DMS114 treated with DMSO at 0.1 percent for 48 hours (cell line): ENCODE results near the gene SIRT3.

ENCODE experiments used
- DNase-seq: peaks from one replicate; lab custom pipeline; 2025; ENCODE audit not compliant: unreplicated experiment; lab: John Stamatoyannopoulos, UW

The SIRT3 gene

DNA sequence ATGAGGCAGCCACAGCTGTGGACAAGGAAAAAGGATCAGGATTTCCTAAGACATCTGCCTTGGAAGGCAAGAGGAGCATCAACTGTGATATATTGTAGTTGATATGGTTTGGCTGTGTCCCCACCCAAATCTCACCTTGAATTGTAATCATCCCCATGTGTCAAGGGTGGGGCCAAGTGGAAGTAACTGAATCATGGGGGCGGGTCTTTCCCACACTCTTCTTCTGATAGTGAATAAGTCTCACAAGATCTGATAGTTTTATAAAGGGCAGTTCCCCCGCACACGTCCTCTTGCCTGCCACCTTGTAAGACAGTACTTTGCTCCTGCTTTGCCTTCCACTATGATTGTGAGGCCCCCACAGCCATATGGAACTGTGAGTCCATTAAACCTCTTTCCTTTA, 18.4 kb downstream of the SIRT3 start:
- no peak for DNase-seq

DNA sequence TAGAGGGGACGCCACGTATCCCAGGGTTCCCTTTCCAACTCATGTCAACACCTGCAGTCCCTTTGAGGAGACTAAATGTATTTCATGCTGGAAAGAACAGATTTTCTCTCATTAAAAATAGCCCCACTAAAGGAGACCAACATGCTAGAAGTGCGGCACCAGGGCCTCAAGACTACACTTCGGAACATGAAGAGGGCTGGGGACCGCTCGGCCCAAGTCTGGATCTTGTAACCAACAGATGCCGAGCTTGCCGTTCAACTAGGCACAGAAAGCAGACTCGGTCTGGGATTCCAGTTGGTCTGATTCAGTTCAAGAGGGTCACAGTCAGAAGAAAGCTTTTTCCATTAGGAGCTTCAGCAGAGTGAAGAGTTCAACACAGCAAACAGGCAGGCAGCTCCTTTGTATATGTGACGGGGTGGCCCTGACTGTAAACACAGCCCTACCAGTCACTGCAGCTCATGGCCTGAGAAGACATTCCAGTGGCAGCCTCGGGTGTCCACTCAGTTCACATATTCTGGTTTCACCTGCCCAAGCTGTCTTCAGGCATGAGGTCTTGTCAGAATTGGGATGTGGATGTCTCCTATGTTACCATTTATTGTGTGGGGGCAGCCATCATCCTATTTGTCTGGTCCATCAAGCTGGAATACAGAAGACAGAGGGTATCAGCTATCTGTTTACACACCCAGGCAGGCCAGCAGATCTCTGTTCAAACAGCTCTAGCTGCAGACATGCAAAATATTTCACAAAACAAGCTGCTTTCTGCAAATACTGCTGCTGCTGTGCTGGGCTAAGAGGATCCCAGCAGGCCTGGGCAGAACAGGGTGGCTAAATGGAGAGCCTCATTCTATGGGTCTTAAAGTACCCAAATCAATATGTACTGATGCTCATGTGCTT, 19.8 kb downstream of the SIRT3 start:
- DNase-seq = no peak

DNA sequence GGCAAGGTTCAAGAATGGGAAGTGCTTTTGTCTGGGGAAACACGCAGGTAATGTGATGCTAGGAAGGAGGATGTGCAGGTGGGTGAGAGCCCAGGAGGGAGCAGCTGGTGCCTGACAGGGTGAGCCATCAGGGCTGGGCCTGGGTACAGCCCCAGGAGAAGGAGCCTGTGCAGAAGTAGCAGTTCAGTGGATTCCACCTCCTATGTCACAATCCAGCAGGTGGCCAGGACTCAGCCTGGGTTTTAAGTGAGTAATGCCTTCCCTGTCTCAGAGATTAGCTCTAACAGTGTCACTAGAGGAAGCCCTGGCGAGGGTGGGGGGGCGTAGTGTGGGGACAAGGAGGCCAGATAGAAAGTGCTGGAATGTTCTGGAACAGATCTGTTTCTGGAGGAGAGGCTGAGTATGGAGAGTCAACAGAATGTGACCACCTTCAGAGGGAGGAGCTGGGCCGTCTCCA, 20.5 kb downstream of the SIRT3 start:
- DNase-seq = no peak

DNA sequence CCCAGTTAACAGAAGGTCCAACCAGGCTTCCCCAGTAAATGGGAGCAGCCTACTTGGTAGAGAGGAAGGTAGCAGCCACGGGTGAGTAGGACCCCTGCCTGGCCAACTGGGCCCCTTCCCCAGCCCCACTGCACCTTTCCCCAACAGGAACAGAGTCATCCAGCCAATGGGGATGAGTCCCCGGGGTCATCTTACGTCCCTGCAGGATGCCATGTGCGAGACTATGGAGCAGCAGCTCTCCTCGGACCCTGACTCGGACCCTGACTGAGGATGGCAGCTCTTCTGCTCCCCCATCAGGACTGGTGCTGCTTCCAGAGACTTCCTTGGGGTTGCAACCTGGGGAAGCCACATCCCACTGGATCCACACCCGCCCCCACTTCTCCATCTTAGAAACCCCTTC, 22.1 kb downstream of the SIRT3 start:
- DNase-seq = no peak

DNA sequence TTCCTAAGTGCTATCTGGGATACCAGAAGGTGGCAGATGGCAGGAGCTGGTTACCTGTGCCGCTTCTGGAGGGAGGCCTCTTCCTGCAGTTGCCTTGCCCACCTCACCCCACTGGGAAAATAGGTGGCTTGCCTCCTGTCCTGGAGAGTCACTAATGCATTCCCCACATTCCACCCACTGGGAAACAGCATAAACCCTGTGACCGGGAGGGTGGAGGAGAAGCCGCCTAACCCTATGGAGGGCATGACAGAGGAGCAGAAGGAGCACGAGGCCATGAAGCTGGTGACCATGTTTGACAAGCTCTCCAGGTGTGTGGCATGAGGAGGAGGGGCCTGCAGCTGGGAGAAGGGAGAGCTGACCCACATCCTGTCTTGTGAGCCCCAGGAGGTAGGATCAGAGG, 23.0 kb downstream of the SIRT3 start:
- DNase-seq = no peak

DNA sequence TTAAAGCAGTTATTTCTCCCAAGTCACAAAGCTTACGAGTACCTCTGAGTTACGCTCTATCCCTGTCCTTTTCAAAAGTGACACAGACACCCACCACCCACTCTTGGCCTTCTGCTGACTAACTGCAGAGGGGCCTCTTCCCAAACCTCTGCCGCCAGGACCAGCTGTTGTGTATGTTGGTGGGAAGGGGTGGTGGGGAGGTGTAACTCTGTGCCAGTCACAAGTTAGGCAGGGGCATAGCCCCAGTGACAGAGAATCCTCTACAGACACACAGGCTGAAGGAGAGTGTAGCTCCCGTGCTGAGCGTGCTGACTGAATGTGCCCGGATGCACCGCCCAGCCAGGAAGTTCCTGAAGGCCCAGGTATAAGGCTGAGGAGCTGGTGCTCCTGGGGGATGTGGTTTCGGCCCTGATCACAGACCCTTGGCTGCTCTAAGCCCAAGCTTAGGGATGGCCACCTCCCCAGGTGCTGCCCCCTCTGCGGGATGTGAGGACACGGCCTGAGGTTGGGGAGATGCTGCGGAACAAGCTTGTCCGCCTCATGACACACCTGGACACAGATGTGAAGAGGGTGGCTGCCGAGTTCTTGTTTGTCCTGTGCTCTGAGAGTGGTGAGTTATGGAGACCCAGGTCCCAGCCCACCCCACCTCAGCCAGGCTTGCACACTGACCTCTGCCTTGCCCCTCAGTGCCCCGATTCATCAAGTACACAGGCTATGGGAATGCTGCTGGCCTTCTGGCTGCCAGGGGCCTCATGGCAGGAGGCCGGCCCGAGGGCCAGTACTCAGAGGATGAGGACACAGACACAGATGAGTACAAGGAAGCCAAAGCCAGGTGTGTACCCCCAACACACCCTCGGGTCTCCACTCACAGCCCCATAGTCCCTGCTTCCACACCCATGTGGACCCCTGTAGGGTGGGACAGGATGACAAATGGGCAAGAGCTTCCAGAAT, 23.7 kb downstream of the SIRT3 start:
- DNase-seq = no peak

DNA sequence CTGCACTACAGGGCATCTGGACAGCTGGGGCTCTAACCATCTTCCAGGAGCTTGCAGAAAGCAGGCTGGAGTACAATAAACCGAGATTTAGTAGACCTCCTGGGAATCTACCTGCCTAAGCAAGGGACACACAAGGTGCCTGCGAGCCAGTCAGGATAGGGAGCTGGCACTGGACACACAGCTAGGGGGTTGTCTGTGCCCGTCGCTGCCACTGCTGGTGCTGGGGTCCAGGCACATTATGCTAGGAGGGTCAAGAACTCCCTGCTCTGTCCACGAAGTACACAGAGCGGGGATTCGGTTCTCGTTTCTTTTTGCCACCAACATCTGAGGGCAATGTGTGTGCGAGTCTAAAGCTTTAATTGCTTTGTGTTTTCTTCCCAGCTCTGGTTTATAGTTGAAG, 24.4 kb downstream of the SIRT3 start:
- no peak for DNase-seq

DNA sequence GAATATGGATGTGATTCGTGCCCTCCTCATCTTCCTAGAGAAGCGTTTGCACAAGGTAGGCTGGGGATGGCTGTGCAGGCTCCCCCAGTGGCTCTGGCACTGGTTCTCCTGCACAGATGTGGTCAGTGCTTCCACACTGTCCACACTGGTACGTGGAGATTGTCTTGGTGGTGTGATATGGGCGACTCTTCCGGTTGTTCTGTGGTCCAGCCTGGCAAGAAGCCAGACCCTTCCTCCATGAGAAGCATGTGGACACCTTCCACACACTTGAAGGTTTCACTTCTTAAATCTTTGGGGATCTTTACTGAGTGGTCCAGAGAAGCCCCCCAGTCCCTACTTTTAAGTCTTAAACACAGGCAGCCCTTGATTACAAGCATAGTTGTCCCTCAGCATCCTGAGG, 24.8 kb downstream of the SIRT3 start:
- no peak for DNase-seq

DNA sequence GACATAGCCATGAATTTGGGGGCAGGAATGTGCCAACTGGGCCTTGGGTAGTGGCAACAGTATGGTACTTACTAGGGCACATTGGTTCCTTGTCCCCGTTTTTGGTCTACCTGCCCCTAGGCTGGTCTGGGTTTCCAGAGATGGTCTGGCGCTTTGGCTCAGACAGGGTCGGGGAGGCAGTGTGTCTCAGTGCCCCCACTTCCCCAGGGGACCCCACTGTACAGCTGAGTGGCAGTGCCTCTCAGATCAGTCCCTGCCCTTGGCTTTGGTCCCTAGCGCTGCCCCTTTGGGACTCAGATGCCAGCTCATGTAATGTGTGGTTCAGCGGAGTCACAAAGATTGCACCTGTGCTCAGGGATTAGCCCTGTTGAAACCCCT, 25.4 kb downstream of the SIRT3 start:
- no peak for DNase-seq

DNA sequence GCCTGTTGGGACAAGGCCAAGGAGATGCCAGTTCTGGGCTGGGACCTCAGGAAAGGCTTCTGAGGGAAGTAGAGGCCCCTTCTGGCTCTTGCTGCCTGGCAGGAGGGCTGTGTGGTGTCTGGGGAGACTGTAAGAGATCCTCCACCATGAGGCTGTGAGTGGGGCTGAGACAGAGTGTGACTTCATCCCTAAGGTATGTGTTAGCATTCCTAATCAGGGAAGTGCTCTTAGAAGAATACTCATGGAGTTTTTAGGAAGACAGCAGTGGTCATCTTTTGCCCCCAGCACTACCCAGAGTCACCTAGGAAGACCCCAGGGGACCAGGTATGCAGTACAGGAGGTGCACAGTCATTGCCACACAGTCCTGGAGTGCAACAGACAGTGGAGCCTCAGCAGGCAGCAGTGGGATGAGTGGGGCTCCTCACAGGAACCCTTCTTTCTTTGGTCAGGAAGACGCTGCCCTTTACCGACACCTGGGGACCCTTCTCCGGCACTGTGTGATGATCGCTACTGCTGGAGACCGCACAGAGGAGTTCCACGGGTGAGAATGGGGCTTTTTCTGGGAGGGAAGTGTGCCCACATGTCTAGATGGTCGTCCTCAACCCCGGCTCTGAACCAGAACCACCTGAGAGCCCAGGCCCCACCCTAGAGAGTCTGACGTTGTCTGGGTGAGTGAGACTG, 25.9 kb downstream of the SIRT3 start:
- no peak for DNase-seq

DNA sequence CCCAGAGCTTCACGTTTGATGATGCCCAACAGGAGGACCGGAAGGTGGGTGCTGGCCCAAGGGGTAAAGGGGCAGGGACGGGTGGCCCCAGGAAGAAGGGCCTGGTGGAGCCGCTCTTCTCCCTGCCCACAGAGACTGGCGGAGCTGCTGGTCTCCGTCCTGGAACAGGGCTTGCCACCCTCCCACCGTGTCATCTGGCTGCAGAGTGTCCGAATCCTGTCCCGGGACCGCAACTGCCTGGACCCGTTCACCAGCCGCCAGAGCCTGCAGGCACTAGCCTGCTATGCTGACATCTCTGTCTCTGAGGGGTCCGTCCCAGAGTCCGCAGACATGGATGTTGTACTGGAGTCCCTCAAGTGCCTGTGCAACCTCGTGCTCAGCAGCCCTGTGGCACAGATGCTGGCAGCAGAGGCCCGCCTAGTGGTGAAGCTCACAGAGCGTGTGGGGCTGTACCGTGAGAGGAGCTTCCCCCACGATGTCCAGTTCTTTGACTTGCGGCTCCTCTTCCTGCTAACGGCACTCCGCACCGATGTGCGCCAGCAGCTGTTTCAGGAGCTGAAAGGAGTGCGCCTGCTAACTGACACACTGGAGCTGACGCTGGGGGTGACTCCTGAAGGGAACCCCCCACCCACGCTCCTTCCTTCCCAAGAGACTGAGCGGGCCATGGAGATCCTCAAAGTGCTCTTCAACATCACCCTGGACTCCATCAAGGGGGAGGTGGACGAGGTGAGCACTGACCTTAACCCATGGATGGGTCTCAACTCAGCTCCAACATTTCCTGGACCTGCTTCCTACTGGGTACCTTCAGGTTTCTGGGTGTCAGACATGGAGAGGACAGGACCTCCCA, 26.6 kb downstream of the SIRT3 start:
- DNase-seq = no peak

DNA sequence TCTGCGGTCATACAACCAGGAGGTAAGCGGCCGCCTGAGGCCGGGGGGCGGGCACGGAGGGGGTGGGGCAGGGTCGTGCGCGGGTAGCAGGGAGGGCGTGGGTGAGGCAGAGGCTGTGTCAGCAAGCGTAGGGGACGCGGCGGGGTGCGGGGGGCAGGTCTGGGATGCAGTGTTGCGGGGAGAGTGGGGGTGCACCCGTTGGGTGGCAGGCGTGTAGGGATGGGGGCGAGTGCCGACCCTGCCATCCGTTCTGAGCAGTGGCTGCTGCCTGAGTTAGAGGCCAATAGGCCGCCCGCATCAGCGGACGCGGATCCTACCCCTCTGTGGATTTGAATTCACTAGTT, 27.3 kb downstream of the SIRT3 start:
- DNase-seq = no peak

DNA sequence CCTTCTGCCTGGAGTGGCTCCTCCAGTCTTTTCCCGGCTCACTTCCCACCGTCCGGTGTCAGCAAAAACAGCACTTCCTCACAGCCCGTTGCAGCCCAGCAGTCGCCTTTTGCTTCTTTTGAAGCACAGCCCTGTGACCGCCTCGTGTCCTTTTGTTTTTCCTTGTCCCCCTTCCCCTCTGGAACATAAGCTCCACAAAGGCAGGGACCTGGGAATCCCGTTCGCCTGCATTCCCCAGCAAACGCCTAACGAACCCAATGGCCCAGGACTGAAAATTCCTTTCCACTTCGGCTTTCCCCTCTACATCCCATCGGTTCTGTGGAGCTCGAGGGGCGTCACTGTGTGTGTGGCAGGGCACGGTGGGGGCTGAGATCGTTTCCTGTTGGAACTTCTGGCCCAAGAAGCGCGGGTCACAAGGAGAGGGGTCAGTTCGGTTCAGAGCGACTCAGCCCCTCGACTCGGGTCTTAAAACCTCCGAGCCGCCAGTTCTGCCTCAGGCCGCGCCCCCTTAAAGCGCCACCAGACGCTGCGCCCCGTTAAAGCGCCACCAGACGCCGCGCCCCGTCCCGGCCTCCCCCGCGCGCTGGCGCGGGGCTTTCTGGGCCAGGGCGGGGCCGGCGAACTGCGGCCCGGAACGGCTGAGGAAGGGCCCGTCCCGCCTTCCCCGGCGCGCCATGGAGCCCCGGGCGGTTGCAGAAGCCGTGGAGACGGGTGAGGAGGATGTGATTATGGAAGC, 27.8 kb downstream of the SIRT3 start:
- peak; percentile 21 for DNase-seq

DNA sequence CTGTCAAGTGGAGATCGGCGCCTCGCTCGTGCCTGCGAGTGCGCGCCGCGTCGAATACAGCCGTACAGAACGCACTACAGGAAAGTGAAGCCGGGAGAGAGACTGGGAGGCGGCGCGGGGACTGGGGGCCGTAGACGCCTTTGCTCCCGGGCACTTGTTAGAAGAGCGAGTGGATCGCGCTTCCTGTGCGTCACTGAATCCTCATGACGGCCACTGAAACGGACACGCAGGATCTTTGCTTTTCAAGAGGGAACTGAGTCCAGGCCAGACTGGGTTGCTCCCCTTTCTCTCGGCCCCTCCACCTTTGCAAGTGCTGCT, 28.3 kb downstream of the SIRT3 start:
- DNase-seq = no peak

DNA sequence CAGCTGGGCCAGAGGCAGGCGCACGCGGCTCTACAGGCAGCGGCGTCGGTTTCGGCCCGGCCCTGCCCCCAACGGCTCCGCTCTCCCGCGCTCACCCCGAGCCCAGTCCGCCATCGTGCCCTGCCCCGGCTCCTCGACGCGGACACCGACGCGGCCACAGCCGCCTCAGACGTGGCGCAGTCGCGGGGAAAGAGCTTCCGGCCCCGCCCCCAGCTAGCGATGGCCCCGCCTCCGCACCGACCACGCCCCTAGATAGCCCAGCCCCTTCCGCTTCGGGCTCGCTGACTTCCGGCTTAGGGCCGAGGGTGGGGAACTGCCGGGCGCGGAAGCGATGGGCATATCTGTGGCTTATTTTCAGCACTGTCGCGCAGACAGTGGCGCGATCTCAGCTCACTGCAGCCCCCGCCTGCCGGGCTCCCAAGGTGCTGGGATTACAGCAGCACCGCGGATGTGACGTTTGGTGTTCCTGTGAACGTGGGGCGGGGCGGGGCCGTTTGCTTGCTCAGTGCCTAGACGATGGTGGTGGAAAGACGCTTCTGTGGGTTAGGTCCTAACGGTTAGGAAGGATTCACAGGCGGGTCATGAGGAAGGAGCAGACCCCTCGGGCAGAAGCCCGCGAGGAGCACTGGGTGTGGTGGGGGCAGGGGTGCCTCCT, 28.8 kb downstream of the SIRT3 start, which contains the start of the genes BET1L and RIC8A:
TSS of gene BET1L (minus strand) at position 192 of the 655 bp plus-strand sequence. CDS start at position 114, 78 bp downstream.
TSS of gene RIC8A (plus strand) at position 501 of the 655 bp plus-strand sequence. CDS start 1,147 bp downstream, outside the sequence.
- peak; percentile 82 for DNase-seq

DNA sequence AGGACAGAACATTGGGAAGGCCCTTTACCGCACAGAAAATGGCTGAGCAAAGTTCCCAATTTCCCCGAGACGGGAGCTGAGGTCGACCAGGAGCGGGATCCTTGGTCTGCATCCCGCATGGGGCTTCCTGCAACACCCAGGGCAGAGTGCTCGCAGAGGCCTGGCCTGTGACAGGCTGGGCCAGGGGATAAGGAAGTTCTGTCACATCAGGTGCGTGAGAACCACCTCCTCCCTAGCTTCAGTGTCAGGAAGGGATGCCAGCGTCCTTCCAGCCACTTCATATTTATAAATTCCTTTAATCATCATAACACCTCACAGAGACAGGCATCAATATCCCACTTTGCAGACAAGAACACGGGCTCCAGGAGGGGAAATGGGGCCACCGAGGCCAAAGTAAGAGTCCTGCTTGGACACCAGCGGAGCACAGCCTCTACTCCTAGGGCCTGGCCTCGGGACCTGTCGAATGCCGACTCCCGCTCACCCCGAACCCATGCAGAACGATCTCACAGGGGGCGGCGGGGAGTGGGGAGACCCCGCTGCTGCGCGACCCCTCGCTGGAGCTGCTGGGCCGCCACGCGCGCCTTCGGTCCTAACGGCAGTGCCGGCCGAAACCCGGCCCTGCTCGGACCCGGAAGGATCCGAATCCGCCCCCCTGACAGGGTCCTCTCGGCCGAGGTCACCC, 29.5 kb downstream of the SIRT3 start:
- no peak for DNase-seq

DNA sequence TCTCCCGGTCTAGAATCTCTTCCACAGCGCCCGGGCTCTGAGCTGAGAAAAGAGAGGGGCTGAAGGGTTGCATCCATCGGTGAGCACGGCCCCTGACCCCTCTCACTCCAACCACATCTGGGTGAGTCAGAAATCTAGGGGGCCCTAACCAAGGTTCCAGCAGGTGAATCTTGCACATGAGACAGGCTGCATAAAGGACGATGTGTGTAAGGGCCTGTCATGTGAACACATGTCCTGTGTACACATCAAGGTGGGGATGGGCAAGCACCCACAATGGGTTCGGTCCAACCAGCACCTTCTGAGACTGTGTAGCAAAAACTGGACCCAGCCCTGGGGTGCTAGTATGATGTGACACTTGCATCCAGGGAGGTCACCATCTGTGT, 30.1 kb downstream of the SIRT3 start:
- DNase-seq = no peak

DNA sequence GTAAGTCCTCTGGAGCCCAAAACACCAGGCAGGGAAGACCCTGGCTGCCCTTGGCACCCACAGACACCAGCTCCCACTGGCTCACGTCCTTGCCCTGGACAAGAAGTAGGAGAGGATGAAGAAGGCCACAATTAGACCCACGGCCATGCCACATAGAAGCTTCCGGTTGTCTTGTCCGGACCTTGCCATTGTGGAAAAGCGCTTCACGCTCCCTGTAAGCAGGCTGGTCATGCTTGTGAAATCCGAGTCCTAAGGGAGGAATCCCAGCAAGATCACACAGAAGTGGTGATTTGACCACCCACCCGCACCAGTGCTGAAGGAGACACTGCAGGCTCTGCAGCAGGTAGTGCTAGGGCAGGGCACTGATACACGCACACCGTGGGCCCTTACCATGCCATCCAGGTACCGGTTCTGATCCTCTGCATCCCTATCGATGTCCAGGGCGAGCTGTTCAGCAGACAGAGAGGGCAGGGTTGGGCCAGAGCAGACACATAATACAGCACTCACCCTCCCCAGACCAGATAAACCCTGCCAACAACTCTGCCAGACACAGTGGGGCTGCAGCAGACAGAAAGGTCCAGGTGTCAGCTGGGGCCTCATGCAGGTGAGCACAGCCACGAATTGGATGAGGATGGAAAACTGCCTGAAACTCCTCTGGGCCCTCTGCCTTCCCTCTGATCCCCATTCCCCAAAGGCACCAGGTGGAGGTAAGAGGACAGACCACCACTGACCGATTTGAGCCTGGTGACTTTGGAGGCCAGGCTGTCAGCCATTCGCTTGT, 30.7 kb downstream of the SIRT3 start:
- no peak for DNase-seq
